Activated CD4-positive, alpha-beta memory T cell treated with anti-CD3 and anti-CD28 coated beads, Interleukin-2, amount 10 ng/mL, durations not matched to agents 7 days and 5 days (primary cell): ENCODE results near the gene ADAMTS7. TPM values are rescaled to one million over a fixed set of nuclear protein-coding genes. Genes with fewer than 3 reads are reported as not detected.
A peak's percentile ranks its signal among the peaks of the same experiment; 100 is the strongest.
"Not testable (repeated sequence)": the region's sequence is repeated elsewhere in the genome, so short reads cannot be mapped to it uniquely, and the experiment has no call there.

ENCODE experiments used
- CTCF ChIA-PET: fragments of 350-600 bp; sonication (Branson Sonifier 250); formaldehyde crosslinking; loops from one replicate; lab custom pipeline; 2021; ENCODE audit warnings: antibody characterized with exemption, inconsistent platforms; lab: Charles Lee
- POLR2A ChIA-PET: fragments of 350-600 bp; sonication (Branson Sonifier 250); formaldehyde crosslinking; loops from one replicate; lab custom pipeline; 2021; ENCODE audit warnings: antibody characterized with exemption; lab: Charles Lee
- DNase-seq: peaks from one replicate; pipeline ENCODE4 v3.0.0-alpha.2; 2020
- H3K27ac Mint-ChIP-seq: one replicate; pipeline ENCODE4 v1.8.0; 2021; ENCODE audit warnings: mild to moderate bottlenecking, mixed read lengths
- H3K27me3 Mint-ChIP-seq: one replicate; pipeline ENCODE4 v1.8.0; 2021; ENCODE audit warnings: mixed read lengths
- H3K36me3 Mint-ChIP-seq: one replicate; pipeline ENCODE4 v1.8.0; 2021; ENCODE audit warnings: low read depth, mixed read lengths
- H3K4me1 Mint-ChIP-seq: one replicate; pipeline ENCODE4 v1.8.0; 2021; ENCODE audit warnings: mixed read lengths
- H3K4me3 Mint-ChIP-seq: one replicate; pipeline ENCODE4 v1.8.0; 2021; ENCODE audit warnings: mild to moderate bottlenecking, mixed read lengths
- H3K9me3 Mint-ChIP-seq: one replicate; pipeline ENCODE4 v1.8.0; 2021; ENCODE audit warnings: mixed read lengths
- total RNA-seq, 2 experiments: library from RNA; stranded (reverse); gene quantifications; one replicate each; pipeline ENCODE4 v1.2.3, GENCODE V29; 2021

The ADAMTS7 gene
- total RNA-seq, 2 experiments from 2014 or later: 0.35 to 0.43 TPM

DNA sequence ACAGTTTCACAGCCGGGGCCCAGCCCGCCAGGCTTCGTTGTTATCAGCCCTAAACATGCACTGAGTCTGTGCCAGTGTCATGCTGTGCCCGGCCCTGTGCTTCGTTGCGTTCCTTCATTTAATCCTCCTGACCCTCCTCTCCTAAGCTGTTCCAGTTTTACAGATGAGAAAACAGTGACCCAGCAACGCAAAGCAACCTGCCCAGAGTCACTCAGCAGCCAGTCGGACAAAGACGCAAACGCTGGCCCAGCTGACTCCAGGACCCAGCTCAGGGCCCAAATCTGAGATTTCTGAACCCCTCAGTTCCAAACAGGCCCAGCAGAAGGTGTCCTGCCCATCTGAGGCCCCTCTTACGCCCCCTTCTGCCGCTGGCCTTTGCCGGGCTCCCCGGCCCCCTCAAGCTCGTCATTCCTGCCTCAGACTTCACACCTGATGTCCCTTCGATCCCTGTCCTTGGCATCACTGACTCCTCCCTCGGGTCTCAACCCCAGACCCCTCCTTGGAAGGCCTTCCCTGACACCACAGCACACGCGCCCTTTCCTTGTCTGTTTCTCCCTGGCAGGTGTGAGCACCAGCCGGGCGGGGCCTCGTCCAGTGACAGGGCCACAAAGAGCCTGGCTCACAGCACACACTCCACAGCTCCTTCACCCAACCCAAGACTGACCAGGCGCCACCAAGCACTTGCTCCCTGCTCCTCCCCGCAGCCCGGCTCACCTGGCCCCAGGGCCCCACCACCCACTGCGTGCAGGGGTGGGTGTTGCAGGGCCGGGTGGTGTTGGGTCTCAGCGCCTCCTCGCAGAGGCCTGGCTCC lies 48.1 kb downstream of the ADAMTS7 start:
- no peaks in the 10 kb centered on the region for H3K9me3 Mint-ChIP-seq
- H3K4me3 Mint-ChIP-seq: no peak overlapping the region
- POLR2A ChIA-PET: no interaction called here
- H3K27ac Mint-ChIP-seq: peak overlapping the region; percentile 21
- H3K27me3 Mint-ChIP-seq: no peaks in the 10 kb centered on the region
- H3K4me1 Mint-ChIP-seq: peaks cover 20% of the 10 kb centered on the region
- no peaks in the 10 kb centered on the region for H3K36me3 Mint-ChIP-seq
- CTCF ChIA-PET: no interaction called here
- no peak for DNase-seq

DNA sequence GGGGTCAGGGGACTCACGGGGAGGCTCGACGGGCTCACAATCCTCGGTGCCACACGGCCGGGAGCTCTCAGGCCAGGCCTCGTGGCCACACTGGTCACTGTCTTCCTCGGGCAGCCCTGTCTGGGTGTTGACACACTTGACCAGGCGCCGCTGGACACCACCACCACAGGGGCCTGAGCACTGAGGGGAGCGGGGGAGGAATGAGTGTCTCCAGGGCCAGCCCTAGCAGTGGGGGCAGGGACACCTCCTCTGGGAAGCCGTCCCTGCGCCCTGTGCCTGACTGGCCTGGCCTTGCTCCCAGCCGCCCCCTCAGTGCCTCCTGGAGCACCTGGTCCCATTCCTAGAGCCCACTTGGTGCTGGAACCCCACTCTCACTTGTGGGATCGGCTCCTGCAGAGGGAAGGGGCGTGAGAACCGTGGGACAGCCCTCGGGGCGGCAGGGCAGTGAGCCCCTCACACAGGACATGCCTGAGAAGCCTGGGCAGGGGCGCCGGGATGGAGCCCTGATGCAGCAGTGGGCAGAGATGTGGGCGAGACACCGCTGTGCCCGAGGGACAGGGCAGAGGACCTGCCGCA lies 48.8 kb downstream of the ADAMTS7 start:
- DNase-seq: not testable (repeated sequence)
- CTCF ChIA-PET: interaction anchor here (1.7 kb wide), 1 partner anchor 12 kb away, joined by 6 read pairs; no protein-coding TSS in a partner anchor

DNA sequence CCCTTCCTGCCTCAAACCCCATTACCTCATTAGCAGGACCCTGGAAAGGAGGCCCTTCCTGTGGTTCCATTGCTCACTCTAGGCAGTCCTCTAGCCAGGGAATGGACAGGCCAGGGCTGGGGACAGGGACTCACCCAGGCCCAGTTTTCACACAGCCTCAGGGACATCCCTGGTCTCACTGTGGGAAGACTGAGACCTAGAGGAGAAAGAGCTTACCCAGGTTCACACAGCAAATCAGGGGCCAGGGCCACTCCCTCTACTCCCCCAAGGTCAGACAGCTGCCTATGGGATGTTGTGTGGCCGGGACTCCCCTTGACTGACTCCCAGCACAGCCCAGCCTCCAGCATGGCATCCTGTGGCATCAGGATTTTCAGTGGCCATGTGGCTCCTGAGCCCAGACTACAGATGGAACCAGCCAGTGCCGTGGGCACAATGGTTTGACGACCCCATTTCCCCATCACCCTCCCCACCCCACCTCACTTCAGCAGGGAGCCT lies 49.3 kb downstream of the ADAMTS7 start:
- peak overlapping the region; percentile 41 for H3K4me3 Mint-ChIP-seq
- peaks cover 26% of the 10 kb centered on the region for H3K4me1 Mint-ChIP-seq
- no peak for DNase-seq
- no peaks in the 10 kb centered on the region for H3K27me3 Mint-ChIP-seq
- peak overlapping the region; percentile 82 for H3K27ac Mint-ChIP-seq
- ChIA-PET POLR2A (interaction anchor here (1.4 kb wide), 1 partner anchor 221 kb away, joined by 8 read pairs; the partner anchor contains the start of gene PSMA4), CTCF (interaction anchor here (0.7 to 1.7 kb wide), 5 partner anchors 11 to 143 kb away, joined by 3 to 6 read pairs (median 6); no protein-coding TSS in a partner anchor)
- H3K9me3 Mint-ChIP-seq: no peaks in the 10 kb centered on the region
- H3K36me3 Mint-ChIP-seq: no peaks in the 10 kb centered on the region

More for the DNA sequence above, 48.8 kb downstream of the ADAMTS7 start:
- POLR2A ChIA-PET, H3K9me3 Mint-ChIP-seq, H3K27me3 Mint-ChIP-seq, H3K36me3 Mint-ChIP-seq, H3K4me3 Mint-ChIP-seq: not testable (repeated sequence)
- Mint-ChIP-seq H3K27ac (peak overlapping the region; percentile 82), H3K4me1 (peaks cover 20% of the 10 kb centered on the region)

DNA sequence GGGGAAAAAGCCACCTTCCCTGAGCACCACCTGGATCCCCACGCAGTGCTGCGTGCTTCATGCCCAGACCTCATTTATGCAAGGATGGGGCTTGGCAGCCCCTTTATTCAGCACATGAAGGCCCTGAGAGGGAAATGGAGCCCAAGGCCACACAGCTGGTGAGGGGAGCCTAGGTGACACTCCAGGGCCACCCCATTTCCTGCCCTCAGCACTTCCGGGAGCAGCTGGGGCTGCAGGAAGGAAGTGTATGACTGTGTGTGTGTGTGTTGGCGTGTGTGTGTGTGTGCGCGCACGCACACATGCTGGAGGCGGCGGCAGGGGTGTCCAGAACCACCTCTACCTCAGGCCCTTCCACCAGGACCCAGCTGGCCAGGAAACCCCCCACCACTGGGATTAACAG lies 49.8 kb downstream of the ADAMTS7 start:
- H3K27ac Mint-ChIP-seq: peak overlapping the region; percentile 82
- not testable (repeated sequence) for H3K36me3 Mint-ChIP-seq, H3K9me3 Mint-ChIP-seq, H3K27me3 Mint-ChIP-seq
- POLR2A ChIA-PET: interaction anchor here (1.4 kb wide), 1 partner anchor 221 kb away, joined by 8 read pairs; the partner anchor contains the start of gene PSMA4
- CTCF ChIA-PET: interaction anchor here (0.7 to 1.7 kb wide), 5 partner anchors 11 to 143 kb away, joined by 3 to 6 read pairs (median 6); no protein-coding TSS in a partner anchor
- peaks cover 28% of the 10 kb centered on the region for H3K4me1 Mint-ChIP-seq
- H3K4me3 Mint-ChIP-seq: peak overlapping the region; percentile 41
- peak; percentile 89 for DNase-seq

DNA sequence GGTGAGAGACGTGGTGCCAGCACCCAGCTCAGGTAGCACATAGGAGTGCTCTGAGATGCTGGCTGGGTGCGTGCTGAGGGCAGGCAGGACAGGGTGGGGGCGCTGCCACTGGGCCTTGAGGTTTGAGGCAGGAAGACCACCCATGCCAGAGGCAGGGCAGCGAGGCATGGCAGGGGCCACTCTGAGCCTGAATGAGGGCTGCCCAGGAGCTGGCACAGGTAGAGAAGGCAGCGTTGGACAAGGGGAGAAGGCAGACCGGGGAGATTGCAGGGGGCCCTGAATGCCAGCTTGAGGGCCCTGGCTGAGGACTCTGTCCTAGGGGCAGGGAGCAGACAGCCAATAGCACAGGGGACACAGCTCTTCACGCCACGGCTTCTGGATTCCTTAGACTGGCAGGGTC lies 50.2 kb downstream of the ADAMTS7 start:
- no peaks in the 10 kb centered on the region for H3K27me3 Mint-ChIP-seq
- H3K4me1 Mint-ChIP-seq: peaks cover 28% of the 10 kb centered on the region
- no peak for DNase-seq
- peak overlapping the region; percentile 82 for H3K27ac Mint-ChIP-seq
- H3K4me3 Mint-ChIP-seq: no peak overlapping the region
- H3K36me3 Mint-ChIP-seq: no peaks in the 10 kb centered on the region
- ChIA-PET CTCF (interaction anchor here (1.4 to 1.7 kb wide), 4 partner anchors 10 to 52 kb away, joined by 3 to 6 read pairs (median 6); no protein-coding TSS in a partner anchor), POLR2A (interaction anchor here (1.4 kb wide), 1 partner anchor 220 kb away, joined by 8 read pairs; the partner anchor contains the start of gene PSMA4)
- no peaks in the 10 kb centered on the region for H3K9me3 Mint-ChIP-seq

DNA sequence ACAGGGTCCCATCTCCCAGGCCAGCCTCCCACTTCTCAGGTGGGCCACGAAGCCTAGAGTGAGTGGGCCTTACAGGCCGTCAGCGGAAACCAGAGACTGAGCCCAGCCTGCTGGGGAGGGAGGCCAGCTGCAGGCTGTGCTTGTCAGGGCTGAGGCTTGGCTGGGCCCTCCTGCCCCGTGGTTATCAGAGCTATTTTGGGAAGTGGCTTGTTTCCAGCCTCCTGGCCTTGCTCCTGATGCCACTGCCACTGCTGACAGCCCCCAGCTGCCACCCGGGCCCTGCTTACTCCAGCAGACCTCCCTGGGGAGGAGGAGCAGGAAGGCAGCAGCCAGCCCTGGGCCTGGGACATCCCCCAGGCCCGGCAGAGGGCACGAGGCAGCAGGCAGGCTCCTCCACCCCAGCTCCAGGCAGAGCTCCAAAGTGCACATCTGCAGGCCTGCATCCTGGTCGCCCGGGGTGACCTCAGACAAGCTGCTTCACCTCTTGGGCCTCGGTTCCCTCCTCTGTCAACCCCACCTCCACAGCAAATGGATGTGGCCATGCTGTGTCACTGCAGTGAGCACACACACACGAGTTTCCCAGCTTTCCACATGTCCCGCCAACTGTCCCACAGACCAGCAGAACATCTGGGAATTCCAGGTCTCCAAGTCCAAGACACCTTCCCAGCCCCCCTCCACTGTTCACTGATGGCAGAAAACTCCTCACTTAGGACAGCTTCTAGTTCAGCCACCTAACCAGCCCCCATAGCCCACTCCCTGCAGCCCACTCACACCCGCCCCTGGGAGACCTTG lies 51.0 kb downstream of the ADAMTS7 start:
- H3K9me3 Mint-ChIP-seq, H3K4me3 Mint-ChIP-seq, H3K27me3 Mint-ChIP-seq, DNase-seq, H3K36me3 Mint-ChIP-seq, POLR2A ChIA-PET: not testable (repeated sequence)
- CTCF ChIA-PET: interaction anchor here (0.9 to 1.7 kb wide), 5 partner anchors 9 to 51 kb away, joined by 3 to 6 read pairs (median 6); no protein-coding TSS in a partner anchor
- H3K27ac Mint-ChIP-seq: peak overlapping the region; percentile 49
- H3K4me1 Mint-ChIP-seq: peaks cover 28% of the 10 kb centered on the region

DNA sequence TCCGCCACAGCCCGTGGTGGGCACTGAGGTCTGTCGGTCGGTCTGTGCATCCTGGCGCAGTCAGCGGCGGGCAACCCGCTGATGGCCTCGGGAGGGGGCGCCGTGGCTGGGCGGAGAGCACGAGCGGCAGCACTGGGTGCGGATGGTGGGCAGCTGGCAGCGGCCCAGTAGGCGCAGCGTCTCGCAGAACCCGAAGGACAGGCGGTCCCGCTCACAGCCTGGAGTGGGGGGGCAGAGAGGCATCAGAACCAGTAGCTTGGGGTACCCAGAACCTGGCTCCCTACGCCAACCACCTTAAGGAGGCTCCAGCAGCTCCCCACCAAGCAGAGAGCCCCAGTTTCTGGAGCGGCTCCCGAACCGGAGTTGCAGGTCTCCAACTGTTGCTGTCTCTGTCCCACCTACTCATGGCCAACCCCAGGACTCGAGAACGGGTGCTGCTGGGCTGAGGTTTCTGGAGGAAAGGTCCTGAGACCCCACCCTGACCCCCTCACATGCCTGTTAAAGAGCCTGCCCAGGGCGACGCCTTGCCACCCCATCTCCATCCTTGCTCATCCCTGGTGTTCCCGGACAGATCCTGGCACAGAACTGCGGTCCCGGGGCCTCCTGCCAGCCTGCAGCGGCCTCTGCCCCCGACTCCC lies 51.8 kb downstream of the ADAMTS7 start:
- peaks cover 28% of the 10 kb centered on the region for H3K4me1 Mint-ChIP-seq
- H3K27me3 Mint-ChIP-seq, H3K36me3 Mint-ChIP-seq, H3K9me3 Mint-ChIP-seq, H3K4me3 Mint-ChIP-seq, POLR2A ChIA-PET, DNase-seq, H3K27ac Mint-ChIP-seq: not testable (repeated sequence)
- CTCF ChIA-PET: interaction anchor here (0.9 kb wide), 1 partner anchor 8 kb away, joined by 3 read pairs; no protein-coding TSS in a partner anchor

DNA sequence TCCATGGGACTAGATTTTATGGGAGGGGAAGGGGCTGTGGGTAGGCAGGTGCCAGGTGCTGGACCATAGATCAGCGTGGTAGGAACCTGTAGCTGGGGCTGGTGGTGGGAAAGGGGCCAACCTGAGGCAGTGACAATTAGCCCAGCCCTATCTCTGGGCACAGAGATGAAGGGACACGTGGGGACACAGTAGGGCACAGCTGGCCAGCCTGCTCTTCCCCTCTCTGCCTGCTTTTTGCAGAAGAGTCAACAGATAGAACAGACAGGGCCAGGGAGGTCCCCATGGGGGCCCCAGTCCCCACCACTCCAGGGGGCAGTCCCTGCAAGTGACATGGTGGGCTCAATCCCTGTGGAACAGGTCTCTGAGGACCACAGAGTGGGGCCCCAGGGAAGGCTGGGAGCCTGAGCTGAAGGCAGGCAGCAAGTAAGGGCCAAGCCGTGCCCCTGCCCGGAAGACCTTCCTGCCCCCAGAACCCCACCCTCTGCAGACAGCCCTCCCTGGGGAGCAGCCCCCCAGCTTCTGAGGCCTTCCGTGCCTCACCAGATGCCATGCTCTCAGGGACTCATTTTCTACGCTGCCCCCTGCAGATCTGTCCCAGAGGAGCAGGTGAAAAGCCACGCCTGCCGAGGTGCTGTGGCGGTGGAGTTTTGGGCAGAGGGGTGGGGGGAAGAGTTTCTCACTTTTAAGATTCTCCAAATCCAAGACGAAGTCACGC lies 52.6 kb downstream of the ADAMTS7 start:
- peaks cover 28% of the 10 kb centered on the region for H3K4me1 Mint-ChIP-seq
- H3K4me3 Mint-ChIP-seq, CTCF ChIA-PET, H3K27ac Mint-ChIP-seq, DNase-seq, POLR2A ChIA-PET, H3K36me3 Mint-ChIP-seq, H3K27me3 Mint-ChIP-seq, H3K9me3 Mint-ChIP-seq: not testable (repeated sequence)

DNA sequence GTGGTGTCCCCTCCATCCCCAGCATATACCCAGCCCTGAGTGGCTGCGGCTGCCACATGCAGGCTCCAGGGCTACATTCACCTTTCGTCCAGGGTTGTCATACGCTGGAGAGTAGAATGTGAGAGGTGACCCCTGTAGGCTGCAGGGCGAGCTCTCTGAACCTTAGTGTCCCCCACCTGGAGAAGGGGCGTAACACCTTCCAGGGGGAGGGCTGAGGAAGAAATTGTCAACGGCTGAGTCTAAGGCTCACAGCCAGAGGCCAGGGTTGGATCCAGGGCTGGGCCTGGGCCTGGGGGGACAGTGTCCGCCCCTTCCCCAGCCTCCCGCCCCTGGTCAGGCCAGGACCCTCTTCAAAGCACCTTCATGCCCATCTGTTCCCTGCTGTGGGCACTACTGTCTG lies 53.2 kb downstream of the ADAMTS7 start:
- H3K36me3 Mint-ChIP-seq, DNase-seq, CTCF ChIA-PET, H3K4me3 Mint-ChIP-seq, H3K9me3 Mint-ChIP-seq, H3K27me3 Mint-ChIP-seq, H3K27ac Mint-ChIP-seq: not testable (repeated sequence)
- POLR2A ChIA-PET: interaction anchor here (1.3 kb wide), 1 partner anchor 115 kb away, joined by 3 read pairs; no protein-coding TSS in a partner anchor
- peaks cover 26% of the 10 kb centered on the region for H3K4me1 Mint-ChIP-seq

DNA sequence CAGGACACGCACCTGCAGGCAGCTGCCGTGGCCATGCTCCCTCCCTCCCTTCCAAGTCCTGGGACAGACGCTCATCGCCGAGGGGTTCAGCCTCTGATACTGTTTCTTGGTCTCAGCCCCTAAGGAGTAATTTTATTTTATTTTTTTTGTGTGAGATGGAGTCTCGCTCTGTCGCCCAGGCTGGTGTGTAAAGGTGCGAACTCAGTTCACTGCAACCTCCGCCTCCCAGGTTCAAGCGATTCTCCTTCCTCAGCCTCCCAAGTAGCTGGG lies 53.7 kb downstream of the ADAMTS7 start:
- DNase-seq: no peak
- H3K4me3 Mint-ChIP-seq: no peak overlapping the region

DNA sequence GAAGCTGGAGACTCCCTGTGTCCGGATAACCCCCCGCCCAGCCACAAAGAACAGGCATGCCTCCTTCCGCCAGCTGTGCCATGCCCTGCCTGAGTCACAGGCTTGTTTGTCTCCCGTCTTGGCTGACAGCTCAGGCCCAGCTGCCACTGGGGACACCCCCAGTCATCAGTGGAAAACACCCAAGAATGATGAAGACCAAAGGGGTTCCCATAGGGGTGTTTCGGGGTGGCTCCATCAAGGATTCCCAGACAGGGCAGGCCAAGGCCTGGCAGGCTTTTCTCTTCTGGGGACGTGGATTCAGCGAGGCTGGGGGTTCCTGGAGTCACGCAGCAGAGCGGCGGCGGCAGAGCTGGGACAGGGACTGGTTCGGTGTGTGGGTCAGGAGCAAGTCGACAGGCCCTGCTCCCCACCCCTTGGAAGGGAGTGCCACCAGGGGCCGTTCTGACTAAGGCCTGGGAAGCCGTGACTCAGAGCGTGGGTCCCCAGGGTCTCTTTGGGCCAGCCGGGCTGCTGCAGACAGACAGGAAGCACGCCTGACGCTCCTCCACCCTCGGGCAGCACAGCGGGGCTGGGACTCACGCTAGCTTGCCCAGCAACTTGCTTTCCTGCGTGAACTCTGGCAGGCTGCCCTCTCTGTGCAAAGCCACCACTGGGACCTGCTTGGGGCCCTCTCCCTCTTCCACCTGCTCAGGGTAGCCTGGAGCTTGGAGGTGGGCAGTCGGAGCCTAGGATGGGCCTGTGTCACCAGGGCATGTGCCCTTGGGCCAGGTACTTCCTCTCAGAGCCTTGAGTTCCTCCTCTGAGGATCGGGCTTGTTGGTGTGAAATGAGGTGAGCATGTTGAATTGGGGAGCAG lies 54.3 kb downstream of the ADAMTS7 start:
- peak; percentile 32 for DNase-seq
- H3K27me3 Mint-ChIP-seq, H3K36me3 Mint-ChIP-seq, CTCF ChIA-PET, H3K27ac Mint-ChIP-seq, H3K4me3 Mint-ChIP-seq, H3K9me3 Mint-ChIP-seq: not testable (repeated sequence)
- POLR2A ChIA-PET: interaction anchor here (1.3 kb wide), 1 partner anchor 116 kb away, joined by 3 read pairs; no protein-coding TSS in a partner anchor
- peaks cover 23% of the 10 kb centered on the region for H3K4me1 Mint-ChIP-seq

More for the DNA sequence above, 53.7 kb downstream of the ADAMTS7 start:
- ChIA-PET POLR2A (interaction anchor here (1.3 kb wide), 1 partner anchor 116 kb away, joined by 3 read pairs; no protein-coding TSS in a partner anchor), CTCF (no interaction called here)
- H3K9me3 Mint-ChIP-seq: no peaks in the 10 kb centered on the region
- H3K27ac Mint-ChIP-seq: no peak overlapping the region
- H3K4me1 Mint-ChIP-seq: peaks cover 26% of the 10 kb centered on the region
- H3K27me3 Mint-ChIP-seq: no peaks in the 10 kb centered on the region
- no peaks in the 10 kb centered on the region for H3K36me3 Mint-ChIP-seq
